GM18520 (cell line): ENCODE measurements around the gene SH2D3C.
A peak's percentile ranks its signal among the peaks of the same experiment; 100 is the strongest.
"Not testable (repeated sequence)": the region's sequence is repeated elsewhere in the genome, so short reads cannot be mapped to it uniquely, and the experiment has no call there.

Source experiments
- ATAC-seq: cut with Tn5 transposase; IDR thresholded peaks from one replicate; pipeline ENCODE4 v1.9.1; 2021; ENCODE audit not compliant: unreplicated experiment

The SH2D3C gene

GRCh38 chr9:127785933-127786772 is 7.7 kb upstream of the SH2D3C start, which contains the start of gene CDK9:
Gene CDK9 (plus strand): TSS chr9:127786034. CDS start chr9:127786149, 115 bp downstream.
- ATAC-seq, result peak; percentile 38

GRCh38 chr9:127785023-127785932 is 6.8 kb upstream of the SH2D3C start:
- ATAC-seq, result peak; percentile 34

- no peak for ATAC-seq
Measured at GRCh38 chr9:127783111-127784008, 4.9 kb upstream of the SH2D3C start.

GRCh38 chr9:127781806-127782205 is 3.3 kb upstream of the SH2D3C start:
- ATAC-seq, result no peak

- not testable (repeated sequence) for ATAC-seq
Measured at GRCh38 chr9:127780909-127781308, 2.4 kb upstream of the SH2D3C start.

- ATAC-seq, result no peak
Measured at GRCh38 chr9:127780126-127780885, 1.8 kb upstream of the SH2D3C start.

GRCh38 chr9:127779136-127779981 is 893 bp upstream of the SH2D3C start:
- peak; percentile 39 for ATAC-seq

- no peak for ATAC-seq
Measured at GRCh38 chr9:127777368-127777980, 992 bp downstream of the SH2D3C start.

GRCh38 chr9:127776924-127777289 is 1.6 kb downstream of the SH2D3C start:
- ATAC-seq, result no peak

GRCh38 chr9:127776195-127776923 is 2.1 kb downstream of the SH2D3C start:
- no peak for ATAC-seq

GRCh38 chr9:127773981-127774380 is 4.5 kb downstream of the SH2D3C start:
- ATAC-seq, result no peak

- ATAC-seq, result no peak
Measured at GRCh38 chr9:127773272-127773671, 5.2 kb downstream of the SH2D3C start.

GRCh38 chr9:127772603-127773002 is 5.9 kb downstream of the SH2D3C start:
- no peak for ATAC-seq

GRCh38 chr9:127771570-127772189 is 6.8 kb downstream of the SH2D3C start:
- ATAC-seq, result no peak

GRCh38 chr9:127770905-127771569 is 7.4 kb downstream of the SH2D3C start:
- ATAC-seq, result peak; percentile 65

- ATAC-seq, result no peak
Measured at GRCh38 chr9:127770583-127770904, 7.9 kb downstream of the SH2D3C start.

GRCh38 chr9:127769929-127770582 is 8.4 kb downstream of the SH2D3C start:
- ATAC-seq, result no peak
